ENCODE data around the gene TST.
"Not testable (repeated sequence)": the region's sequence is repeated elsewhere in the genome, so short reads cannot be mapped to it uniquely, and the experiment has no call there.

The TST gene

GRCh38 chr22:37012262-37012904 is 6.9 kb downstream of the TST start:
- DNase-seq, result no peak

GRCh38 chr22:37011472-37011871 is 7.8 kb downstream of the TST start:
- no peak for DNase-seq

GRCh38 chr22:37010976-37011375 is 8.3 kb downstream of the TST start:
- no peak for DNase-seq

GRCh38 chr22:37010174-37010573 is 9.1 kb downstream of the TST start:
- no peak for DNase-seq

GRCh38 chr22:37009490-37009889 is 9.8 kb downstream of the TST start:
- DNase-seq, result no peak

GRCh38 chr22:37008365-37008764 is 10.9 kb downstream of the TST start:
- no peak for DNase-seq

GRCh38 chr22:37007651-37008050 is 11.6 kb downstream of the TST start:
- no peak for DNase-seq

GRCh38 chr22:37002633-37003032 is 16.6 kb downstream of the TST start:
- DNase-seq, result no peak

- DNase-seq, result no peak
These were observed 17.4 kb downstream of the TST start for GRCh38 chr22:37001826-37002225.

GRCh38 chr22:37000676-37001534 is 18.3 kb downstream of the TST start:
- DNase-seq, result no peak

GRCh38 chr22:36999463-36999862 is 19.8 kb downstream of the TST start:
- no peak for DNase-seq

- no peak for DNase-seq
These were observed 20.5 kb downstream of the TST start for GRCh38 chr22:36998620-36999351.

GRCh38 chr22:36997746-36998145 is 21.5 kb downstream of the TST start:
- no peak for DNase-seq

GRCh38 chr22:36991206-36991605 is 28.0 kb downstream of the TST start:
- no peak for DNase-seq

GRCh38 chr22:36990457-36990856 is 28.8 kb downstream of the TST start:
- no peak for DNase-seq

GRCh38 chr22:36989012-36989411 is 30.2 kb downstream of the TST start:
- not testable (repeated sequence) for DNase-seq

- no peak for DNase-seq
These were observed 31.0 kb downstream of the TST start for GRCh38 chr22:36988075-36988832.

- peak; percentile 0 for DNase-seq
These were observed 32.9 kb downstream of the TST start for GRCh38 chr22:36986242-36986821.

- no peak for DNase-seq
These were observed 33.9 kb downstream of the TST start for GRCh38 chr22:36985211-36985889.

GRCh38 chr22:36982136-36982535 is 37.1 kb downstream of the TST start:
- DNase-seq, result no peak

- no peak for DNase-seq
These were observed 37.9 kb downstream of the TST start for GRCh38 chr22:36981247-36981775.

Measured in NCI-H526 treated with DMSO at 0.1 percent for 48 hours (cell line).